HG03280 (cell line): ENCODE data around the gene WDR7.

ENCODE experiments used
- ATAC-seq: cut with Tn5 transposase; IDR thresholded peaks from one replicate; pipeline ENCODE4 v1.9.1; 2021; ENCODE audit warnings: mild to moderate bottlenecking, moderate library complexity; ENCODE audit not compliant: unreplicated experiment

The WDR7 gene

DNA sequence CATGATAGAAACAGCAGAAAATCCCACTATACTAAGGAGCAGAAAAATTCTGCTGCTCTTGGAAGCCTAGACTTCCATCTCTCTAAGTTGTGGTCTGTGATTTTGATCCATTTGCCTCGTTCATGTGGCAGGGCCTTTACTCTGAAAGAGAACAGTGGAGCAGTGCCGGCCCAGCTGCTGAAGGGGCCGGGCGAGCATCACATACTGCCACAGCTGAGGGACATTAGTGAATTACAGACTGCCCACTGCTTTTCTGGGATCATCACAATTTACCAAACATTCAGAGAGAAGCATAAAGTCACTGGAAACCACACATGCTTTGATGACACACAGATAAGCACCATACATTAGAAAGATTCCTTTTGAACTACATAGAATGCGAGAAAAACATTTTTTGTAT, 278.7 kb downstream of the WDR7 start:
- ATAC-seq, result no peak

DNA sequence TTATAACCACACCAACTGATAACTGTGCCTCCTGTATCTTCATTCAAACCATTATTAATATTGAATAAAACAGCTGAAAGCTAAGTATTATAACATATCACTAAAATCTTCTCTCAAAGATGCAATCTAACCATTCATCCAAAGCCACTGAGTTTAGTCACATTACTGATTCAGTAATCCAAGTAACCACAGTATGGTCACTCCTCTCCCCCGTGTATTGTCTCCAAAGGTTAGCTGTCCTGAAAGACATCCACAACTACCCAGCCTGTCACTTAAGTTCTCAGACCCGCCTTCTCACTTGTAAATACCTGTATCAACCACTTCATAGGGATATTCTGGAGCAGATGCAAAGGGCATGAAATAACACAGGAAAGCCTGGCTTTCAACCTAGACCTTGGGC, 282.3 kb downstream of the WDR7 start:
- no peak for ATAC-seq

DNA sequence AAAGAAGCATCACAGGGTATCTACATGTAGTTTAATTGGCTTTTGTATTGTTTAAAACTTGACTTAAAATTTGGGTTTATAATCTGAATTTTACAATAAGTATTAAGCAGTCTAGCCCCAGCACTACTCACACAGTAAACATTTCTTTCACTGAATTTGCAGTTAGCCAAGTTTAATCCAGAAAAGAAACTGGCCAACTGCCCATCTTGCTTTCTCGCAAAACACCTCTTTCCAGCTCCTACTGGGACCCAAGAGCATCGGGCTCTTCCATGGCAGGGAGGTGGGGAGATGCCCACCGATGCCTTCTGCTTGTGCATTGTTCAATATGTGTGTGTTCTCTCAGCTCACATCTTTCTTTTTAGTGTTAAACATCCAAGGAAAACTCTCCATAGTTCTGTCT, 283.0 kb downstream of the WDR7 start:
- no peak for ATAC-seq

DNA sequence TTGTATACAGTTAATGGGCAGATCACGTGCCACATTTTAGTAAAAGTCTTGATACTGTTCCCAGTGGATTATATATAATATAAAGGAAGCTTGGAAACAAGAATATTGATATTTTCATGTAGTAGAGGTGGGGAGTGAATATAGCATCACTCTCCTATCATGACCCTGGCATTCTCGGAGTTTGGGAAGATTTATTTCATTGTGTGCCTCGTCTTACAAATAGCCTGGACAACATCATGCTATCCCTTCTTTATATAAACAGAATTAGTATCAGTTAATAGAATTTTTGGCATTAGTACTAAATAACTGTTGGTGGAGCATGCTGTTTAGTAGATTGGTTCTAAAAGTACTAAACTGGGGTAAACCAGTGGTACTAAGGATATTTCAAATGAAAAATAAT, 283.7 kb downstream of the WDR7 start:
- no peak for ATAC-seq

DNA sequence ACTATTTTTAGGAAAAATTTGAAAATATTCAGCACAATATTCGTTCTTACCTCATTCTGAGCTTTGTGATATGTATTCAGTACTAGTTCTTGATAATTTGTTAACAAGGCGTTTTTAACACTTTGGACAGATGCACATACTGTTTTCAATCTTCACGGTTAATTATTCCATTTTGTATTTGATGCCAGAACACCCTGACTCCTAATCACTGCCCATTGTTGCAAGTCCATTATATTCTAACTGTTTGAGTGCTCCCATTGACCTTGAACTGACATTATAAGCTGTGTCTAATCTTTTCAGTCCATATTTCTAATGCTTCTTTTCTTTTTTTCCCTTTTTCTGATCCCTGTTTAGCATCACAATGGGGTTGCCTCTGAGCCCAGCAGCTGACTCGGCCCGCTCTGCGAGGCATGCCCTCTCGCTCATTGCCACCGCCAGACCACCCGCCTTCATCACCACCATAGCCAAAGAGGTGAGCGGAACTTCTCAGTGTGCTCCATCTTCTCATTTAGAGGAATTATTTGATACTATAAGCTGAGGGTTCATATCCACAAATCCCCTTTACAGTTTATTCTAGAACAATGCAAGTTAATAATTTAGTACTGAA, 284.4 kb downstream of the WDR7 start:
- no peak for ATAC-seq

DNA sequence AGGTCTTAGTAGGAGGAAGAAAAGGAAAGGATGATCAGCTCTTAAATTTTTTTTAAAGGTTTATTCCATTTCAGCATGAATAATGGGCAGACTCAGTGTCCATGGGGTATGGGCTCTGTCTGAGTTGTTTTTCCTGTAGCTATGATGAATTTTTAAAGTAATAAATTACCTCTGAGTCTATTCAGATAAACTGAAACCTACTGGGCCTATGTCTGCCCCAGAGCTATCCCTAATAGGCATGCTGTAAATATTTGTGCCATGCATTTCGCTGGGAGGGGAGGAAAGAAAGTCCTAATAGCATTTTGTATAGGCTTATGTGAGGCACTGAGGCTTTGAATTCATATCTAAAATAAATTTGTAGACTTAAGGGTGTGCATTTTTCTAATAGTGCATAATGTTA, 285.3 kb downstream of the WDR7 start:
- ATAC-seq, result no peak

DNA sequence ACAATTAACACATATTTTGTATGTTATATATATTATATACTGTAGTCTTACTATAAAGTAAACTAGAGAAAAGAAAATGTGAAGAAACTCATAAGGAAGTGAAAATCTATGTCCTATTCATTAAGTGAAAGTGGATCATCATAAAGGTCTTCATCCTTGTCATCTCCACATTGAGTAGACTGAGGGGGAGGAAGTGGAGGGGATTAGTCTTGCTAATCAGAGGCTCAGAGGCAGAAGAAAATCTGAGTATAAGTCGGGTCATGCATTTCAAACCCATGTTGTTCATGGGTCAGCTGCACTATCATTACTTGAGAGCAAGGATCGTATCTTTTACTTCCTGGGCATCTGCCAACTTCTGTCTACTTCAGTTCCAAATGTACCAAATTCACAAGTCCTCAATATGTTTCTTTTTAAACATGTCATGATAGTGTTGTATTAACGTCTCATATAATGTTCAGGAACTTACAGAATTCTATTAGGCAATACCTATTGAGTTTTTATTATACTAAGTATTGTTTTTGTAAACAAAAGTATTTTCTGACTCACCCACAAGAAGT, 286.8 kb downstream of the WDR7 start:
- no peak for ATAC-seq

DNA sequence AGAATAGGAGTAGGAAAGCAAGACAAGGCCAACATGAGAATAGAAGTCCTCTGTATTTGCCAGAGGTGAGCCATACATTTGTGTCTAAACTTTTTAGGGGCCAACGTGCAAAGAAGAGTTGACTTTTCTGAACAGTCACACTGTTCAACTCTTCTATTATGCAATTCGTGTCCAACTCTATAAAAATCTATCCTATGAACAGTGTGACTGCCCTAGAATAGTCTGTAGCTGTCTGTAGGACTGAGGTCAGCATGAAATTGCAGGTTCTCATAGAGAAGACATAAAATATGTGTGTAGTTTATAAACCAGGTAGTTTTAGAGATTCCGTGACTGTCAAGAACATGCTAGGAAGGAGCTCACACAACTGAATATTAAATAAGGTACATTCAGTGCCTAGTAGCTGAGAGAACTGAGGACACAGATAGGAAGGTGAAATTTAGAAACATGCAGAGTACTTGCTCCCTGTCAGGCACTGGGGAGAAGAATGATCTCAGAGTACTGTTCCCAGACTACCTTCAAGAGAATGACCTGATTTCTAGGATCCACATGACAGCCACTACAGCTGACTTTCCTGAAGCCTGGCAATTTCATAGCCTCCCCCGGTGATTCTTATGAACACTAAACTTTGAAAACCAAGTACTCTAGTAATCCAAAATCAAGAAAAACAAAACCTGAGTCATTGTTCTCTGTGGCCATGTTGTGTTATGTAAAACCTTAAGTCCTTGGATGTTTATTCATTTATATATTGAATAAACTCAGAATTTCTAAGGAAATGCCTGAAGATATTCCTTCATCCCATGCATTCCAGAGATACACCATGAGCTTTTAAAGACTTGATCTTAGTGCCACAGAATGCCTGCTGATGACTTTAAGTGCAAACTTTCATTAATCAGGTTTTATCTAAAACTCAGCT, 294.3 kb downstream of the WDR7 start:
- no peak for ATAC-seq

DNA sequence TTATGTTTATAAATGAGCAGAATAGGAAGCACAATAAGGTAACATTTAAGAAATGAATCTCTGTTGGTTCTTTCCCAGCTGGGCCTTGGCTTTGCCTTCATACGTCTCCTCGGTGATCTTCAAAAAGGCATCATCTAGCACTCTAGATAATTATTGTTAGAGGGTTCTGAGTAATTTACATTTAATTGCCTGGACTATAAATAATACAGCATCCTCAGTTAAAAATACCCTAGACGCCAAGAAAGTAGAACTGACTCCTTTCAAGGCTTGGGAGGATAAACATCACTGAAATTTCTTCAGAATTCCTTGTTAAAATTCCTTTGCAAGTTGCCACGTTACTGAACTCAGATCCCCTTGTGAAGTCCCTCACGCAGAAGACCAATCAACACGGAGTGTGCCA, 296.1 kb downstream of the WDR7 start:
- no peak for ATAC-seq

DNA sequence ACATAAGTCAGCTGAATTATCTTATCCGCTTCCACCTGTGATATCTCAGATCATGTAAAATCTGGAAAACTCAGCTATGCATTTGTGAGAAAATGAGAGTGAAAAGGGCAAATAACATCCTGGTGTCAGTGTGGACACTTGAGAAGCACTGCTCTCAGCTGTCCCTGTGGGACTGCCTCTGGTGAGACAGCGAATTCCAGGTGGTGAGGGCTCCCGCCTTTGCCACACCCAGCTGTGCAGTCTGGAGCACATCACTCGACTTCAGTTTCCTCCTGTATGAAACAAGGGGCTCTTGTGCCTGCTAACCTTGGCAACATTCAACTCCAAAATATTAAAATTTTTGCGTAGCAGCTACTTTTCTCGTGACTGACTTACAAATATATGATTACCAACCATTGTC, 300.9 kb downstream of the WDR7 start:
- no peak for ATAC-seq

DNA sequence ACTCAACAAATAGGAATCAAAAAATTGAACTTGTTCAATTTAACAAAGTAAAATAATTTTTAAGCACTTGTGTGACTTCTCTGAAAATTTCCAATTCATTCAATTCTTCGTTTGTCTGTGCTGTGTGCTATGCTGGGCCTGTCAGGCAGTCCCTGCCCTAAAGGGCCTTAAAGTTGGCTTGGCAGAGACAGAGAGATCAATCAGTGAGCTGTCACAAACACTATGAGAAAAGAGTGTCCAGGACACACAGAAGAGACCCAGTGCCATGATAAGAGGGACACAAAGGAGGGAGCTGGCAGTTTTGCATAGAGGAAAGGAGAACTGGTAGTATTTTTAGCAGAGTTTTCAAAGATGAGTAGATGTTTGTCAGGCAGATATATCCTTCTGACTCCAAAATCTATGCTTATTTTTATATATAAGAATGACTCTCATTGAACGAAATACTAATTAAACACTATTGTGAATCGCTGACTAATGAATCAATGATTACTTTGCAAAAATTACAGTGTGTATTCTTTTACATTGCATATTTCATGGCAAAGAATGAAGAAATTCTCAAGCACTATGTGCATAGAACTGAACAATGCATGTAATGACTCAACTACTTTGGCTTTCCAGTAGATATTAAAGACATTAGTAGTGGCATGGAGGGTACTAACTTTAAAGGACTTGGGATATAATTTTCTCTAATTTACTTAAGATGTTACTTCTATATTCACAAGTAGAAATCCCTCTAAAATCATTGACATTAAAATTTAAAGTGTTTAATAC, 302.5 kb downstream of the WDR7 start:
- no peak for ATAC-seq

DNA sequence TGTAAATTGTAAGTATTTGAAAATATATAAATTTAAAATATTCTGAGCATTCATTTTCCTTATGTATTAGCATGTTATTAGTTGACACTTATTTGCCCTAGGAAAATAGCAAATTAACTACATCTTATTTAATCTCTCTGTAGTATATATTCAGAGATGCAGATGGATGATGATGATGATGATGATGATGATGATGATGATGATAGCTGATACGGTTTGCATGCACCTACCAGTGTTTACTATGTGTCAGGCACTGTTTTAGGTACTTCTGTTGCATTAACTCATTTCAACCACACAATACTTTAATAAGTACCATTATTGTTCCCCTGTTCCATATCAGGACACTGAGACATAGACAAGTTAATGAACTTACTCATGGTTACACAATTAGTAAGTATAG, 304.3 kb downstream of the WDR7 start:
- no peak for ATAC-seq

DNA sequence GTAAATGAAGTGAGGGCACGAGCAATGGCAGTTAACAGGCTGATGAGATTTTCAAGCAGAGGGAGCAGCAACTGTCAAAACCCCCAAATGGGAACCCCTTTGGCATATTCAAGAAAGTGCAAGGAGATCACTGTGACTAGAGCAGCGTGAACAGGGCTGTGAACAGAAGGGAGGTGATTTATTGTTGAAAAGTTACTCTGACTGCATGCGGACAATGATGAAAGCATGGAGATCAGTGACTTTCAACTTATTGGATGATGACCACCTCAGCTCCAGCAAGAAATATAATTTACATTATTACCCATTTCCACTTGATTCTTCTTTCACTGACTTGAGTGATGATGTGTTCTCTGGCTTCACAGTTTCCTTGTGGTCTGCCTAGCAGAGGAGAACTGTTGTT, 308.0 kb downstream of the WDR7 start:
- no peak for ATAC-seq

DNA sequence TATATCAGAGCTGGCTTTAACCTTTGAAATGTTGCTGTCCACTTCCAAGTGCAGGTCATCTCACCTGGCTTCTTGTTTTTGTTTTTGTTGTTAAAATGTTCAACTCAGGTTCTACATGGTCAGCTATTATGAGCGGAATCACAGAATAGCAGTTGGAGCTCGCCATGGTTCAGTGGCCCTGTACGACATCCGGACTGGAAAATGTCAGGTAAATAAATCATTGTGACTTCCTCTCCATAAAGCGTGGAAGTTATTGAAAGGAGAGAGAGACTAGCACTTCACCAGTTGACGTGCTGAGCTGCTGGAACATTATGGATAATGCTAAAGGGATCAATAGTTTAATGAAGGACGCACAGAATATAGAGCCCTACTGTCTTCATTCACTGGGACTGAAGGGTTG, 311.2 kb downstream of the WDR7 start:
- ATAC-seq, result no peak

DNA sequence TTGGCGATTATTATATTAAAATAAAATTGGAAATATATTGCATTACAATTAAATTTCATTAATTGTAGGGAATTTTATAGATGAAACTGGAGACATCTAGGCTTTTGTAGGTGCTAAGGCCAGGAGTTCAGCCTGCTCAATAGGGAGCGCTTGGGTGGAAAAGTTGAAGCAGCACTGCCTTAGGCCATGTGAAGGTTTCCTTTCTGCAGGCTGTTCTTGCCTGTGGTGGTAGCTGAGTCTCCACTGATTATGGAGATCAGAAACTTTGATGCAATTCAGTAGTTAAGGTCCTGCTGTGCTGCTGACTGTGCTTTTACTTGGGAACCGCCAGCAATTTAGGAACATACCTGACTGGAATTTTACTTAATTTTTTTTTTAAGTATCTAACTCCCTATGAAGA, 315.9 kb downstream of the WDR7 start:
- no peak for ATAC-seq

DNA sequence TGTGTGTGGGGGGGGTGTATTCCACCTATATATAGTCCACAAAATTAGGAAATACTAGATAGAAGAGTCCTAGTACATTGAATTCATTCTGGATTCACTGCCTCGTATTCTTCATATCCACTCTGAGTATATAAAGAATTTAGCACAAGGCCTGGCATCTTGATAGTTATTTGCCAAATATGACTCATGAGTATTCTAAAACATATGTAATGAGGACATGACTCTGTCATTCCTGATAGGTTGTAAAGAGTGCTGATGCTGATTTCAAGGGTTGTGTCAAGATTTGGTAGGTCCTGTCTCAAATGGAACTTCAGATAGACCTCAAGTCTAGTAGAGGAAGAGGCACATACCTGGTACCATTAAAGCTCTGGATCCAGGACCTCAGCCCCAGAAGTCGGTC, 322.3 kb downstream of the WDR7 start:
- no peak for ATAC-seq

DNA sequence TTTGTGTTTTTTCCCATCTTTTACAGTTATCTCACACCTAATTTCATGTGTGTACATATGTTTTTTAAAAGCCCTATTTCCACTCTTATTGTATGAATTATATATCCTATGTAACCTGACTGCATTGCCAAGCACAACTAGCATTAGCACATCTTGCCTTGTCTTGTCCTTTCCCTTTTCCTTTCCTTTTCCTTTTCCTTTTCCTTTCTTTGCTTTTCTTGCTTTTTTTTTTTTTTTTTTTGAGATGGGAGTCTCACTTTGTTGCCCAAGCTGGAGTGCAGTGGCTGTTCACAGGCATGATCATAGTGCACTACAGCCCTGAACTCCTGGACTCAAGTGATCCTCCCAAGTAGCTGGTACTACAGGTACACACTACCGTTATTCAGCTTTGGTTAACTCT, 323.0 kb downstream of the WDR7 start:
- no peak for ATAC-seq

DNA sequence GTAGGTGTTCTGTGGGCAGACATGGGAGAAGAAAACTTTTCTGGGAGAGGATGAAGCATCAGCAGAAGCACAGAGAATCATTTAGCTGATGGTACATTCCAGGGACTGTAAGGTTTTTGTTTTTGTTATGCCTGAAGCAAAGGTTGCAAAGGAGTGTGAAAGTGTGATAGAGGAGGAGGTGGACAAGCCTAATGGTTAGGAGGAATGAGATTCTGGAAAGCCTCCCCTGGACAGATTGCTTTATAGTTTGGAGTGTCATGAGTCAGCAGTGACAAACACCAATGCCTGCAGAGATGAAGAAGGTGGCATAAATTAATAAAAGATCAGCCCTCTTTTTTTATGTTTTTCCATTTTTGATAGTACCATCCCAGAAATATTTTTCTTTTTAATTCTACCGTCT, 324.1 kb downstream of the WDR7 start:
- ATAC-seq, result no peak

DNA sequence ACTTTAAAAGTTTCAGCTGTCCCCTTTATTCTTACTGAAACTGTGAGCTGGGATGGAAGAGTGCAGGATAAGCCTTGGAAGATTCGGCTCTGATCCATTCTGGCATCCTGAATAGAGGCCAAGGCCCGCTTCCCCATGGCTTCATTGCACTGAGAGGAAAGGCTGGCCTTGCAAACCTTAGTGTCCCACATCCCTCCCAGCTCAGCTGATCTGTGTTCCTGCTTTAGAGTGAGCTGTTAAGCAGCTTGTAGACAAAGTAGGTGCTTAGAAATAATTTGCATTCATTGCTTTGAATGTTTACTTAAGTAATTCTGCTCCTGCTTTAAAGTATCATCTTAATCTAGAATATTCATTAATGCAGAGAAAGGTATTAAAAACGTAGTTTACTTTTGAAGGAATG, 326.1 kb downstream of the WDR7 start:
- ATAC-seq, result no peak

DNA sequence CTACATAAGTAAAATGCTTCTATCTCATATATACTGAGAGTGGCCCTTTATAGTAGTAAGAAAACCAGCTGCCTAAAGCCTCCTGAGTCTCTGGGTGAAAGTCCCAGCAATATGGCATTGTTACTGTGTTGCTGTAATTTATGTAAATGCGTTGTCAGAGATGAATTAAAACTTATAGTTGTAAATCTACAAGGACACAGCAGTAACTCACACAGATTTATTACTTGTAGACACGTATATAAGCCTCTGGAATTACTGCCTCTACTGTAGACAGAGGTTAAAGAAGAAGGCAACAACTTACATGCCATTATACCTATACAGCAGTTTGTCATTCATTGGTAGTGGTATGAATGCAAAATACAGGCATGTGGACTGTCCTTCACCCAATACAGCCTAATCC, 326.6 kb downstream of the WDR7 start:
- no peak for ATAC-seq

DNA sequence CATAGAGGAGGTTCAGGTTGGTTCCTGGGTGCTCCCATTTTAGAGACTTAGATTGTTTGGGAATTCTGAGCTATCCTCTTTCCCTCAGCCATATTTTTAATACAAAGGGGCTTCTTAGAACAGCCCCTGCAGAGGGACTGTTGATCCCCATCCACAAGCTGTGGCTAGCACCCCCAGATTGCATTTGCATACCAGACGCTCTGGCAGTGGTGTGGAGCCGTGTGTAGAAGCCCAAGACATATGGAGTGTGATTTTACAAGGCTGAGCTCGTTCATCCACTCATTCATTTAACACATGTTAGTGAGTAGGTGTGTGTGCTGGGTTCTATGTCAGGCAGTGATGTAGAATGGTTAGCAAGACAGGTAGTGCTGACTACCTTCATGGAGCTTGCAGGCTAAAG, 329.0 kb downstream of the WDR7 start:
- no peak for ATAC-seq

DNA sequence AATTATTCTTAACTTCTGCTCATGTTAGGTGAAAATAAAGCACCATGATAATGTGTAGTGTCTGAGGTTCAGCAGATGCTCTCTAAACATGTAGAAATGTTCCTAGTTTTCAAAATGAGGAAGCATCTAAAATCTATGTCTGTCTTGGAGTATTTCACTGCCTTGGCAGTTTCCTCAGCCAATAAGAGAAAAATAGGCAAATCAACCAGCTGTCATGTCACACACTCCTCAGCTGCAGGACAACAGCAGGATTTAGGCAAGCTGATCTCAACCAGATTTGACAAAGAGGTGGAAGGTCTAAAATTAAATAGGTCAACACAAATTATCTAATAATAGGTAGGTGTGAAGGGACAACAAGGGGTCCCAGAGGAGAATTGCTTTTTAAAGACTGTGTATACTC, 331.6 kb downstream of the WDR7 start:
- no peak for ATAC-seq
